GM21786 (cell line): ENCODE results near the gene SDC3.

Source experiments
- ATAC-seq: cut with Tn5 transposase; IDR thresholded peaks from one replicate; pipeline ENCODE4 v1.9.1; 2021; ENCODE audit not compliant: unreplicated experiment

SDC3 gene

GRCh38 chr1:30905916-30906620 lies 2.5 kb downstream of the SDC3 start:
- ATAC-seq: no peak

- no peak for ATAC-seq
Measured at GRCh38 chr1:30905403-30905802, 3.2 kb downstream of the SDC3 start.

- no peak for ATAC-seq
Measured at GRCh38 chr1:30904962-30905335, 3.6 kb downstream of the SDC3 start.

- ATAC-seq: no peak
Measured at GRCh38 chr1:30904191-30904961, 4.2 kb downstream of the SDC3 start.

- no peak for ATAC-seq
Measured at GRCh38 chr1:30903343-30904034, 5.1 kb downstream of the SDC3 start.

GRCh38 chr1:30902593-30903290 lies 5.8 kb downstream of the SDC3 start:
- no peak for ATAC-seq

GRCh38 chr1:30901798-30902581 lies 6.6 kb downstream of the SDC3 start:
- ATAC-seq: no peak

- ATAC-seq: no peak
Measured at GRCh38 chr1:30900931-30901560, 7.5 kb downstream of the SDC3 start.

GRCh38 chr1:30900486-30900885 lies 8.1 kb downstream of the SDC3 start:
- ATAC-seq: no peak

GRCh38 chr1:30899577-30900389 lies 8.8 kb downstream of the SDC3 start:
- no peak for ATAC-seq

- ATAC-seq: no peak
Measured at GRCh38 chr1:30898031-30898815, 10.3 kb downstream of the SDC3 start.

- ATAC-seq: no peak
Measured at GRCh38 chr1:30896905-30897304, 11.7 kb downstream of the SDC3 start.

GRCh38 chr1:30895944-30896660 lies 12.5 kb downstream of the SDC3 start:
- no peak for ATAC-seq

- ATAC-seq: no peak
Measured at GRCh38 chr1:30895382-30895943, 13.1 kb downstream of the SDC3 start.

- ATAC-seq: no peak
Measured at GRCh38 chr1:30894508-30894973, 14.0 kb downstream of the SDC3 start.

- ATAC-seq: no peak
Measured at GRCh38 chr1:30893776-30894507, 14.6 kb downstream of the SDC3 start.

GRCh38 chr1:30892671-30893073 lies 15.9 kb downstream of the SDC3 start:
- no peak for ATAC-seq
